Kidney (tissue), 14 donors: ENCODE results near the gene TMEM245. TPM values are rescaled to one million over a fixed set of nuclear protein-coding genes. Genes with fewer than 3 reads are reported as not detected.

Source experiments
- DNase-seq, 5 donors: peaks; one replicate each; pipeline ENCODE4 v3.0.0-alpha.2; 2013 to 2020
- FAIRE-seq: peaks from 2 replicates; lab custom pipeline; 2012; peaks lifted over from hg19 to GRCh38; lab: Jason Lieb, UNC
- H3K27ac ChIP-seq, 2 donors: one replicate each; pipeline ENCODE4 v1.7.0; 2013; ENCODE audit warnings: low read depth in 2 of 2, low read length in 2 of 2, inconsistent platforms in 1 of 2
- H3K27me3 ChIP-seq: one replicate; pipeline ENCODE4 v1.7.1; 2013; ENCODE audit warnings: low read length, inconsistent platforms; ENCODE audit not compliant: control insufficient read depth, insufficient read depth
- H3K36me3 ChIP-seq, 3 donors: one replicate each; pipeline versions ENCODE4 v1.7.0 to v1.7.1; 2013; ENCODE audit warnings: low read length in 3 of 3, control low read depth in 1 of 3, inconsistent platforms in 1 of 3; ENCODE audit not compliant: insufficient read depth in 3 of 3, control insufficient read depth in 2 of 3
- H3K4me1 ChIP-seq, 3 donors: one replicate each; pipeline versions ENCODE4 v1.7.0 to v1.7.1; 2013; ENCODE audit warnings: low read length in 3 of 3, inconsistent platforms in 1 of 3, low read depth in 1 of 3; ENCODE audit not compliant: control insufficient read depth in 2 of 3, insufficient read depth in 2 of 3
- H3K4me3 ChIP-seq, 3 donors: one replicate each; pipeline versions ENCODE4 v1.7.0 to v1.8.1; 2013; ENCODE audit warnings: low read length in 3 of 3, control low read depth in 1 of 3, inconsistent platforms in 1 of 3
- H3K9ac ChIP-seq, 3 donors: one replicate each; pipeline versions ENCODE4 v1.7.0 to v1.7.1; 2013; ENCODE audit warnings: low read length in 3 of 3, control low read depth in 1 of 3, inconsistent platforms in 1 of 3
- H3K9me3 ChIP-seq, 3 donors: one replicate each; pipeline versions ENCODE4 v1.7.0 to v1.7.1; 2013; ENCODE audit warnings: low read length in 3 of 3, control low read depth in 1 of 3, inconsistent platforms in 1 of 3; ENCODE audit not compliant: control insufficient read depth in 2 of 3, insufficient read depth in 1 of 3
- intact Hi-C: fragments of 100-400 bp; cut with DNase I; formaldehyde crosslinking; loops from one replicate; pipeline ENCODE4 v1.11.1; 2022
- polyA plus RNA-seq: library from polyadenylated mRNA; stranded (reverse); fragments of 350-450 nt; fragmentation: Illumina TruSeq; extraction: RNeasy Lipid Tissue Mini Kit (QIAGEN cat#74804); gene quantifications from one replicate; pipeline ENCODE4 v1.2.3, GENCODE V29; 2014; ENCODE audit warnings: low read depth, low replicate concordance; ENCODE audit not compliant: insufficient read depth
- total RNA-seq: library from RNA; stranded (reverse); fragmentation: NEBNext Ultra II Directional; extraction: Animal tissue kit (Norgen Biotek cat#: 25700); gene quantifications from one replicate; pipeline ENCODE4 v1.2.1, GENCODE V29; 2021
- TF ChIP-seq, protein P1 (sequence below): IDR thresholded peaks from 3 replicates; pipeline ENCODE4 v1.5.1; 2012; ENCODE audit warnings: mild to moderate bottlenecking, moderate library complexity, borderline replicate concordance; ENCODE audit not compliant: insufficient read depth; ENCODE audit errors: extremely low read depth
- donor health status: control.
- donor health status: control.
- donor health status: control.
- donor health status: control.
- donor health status: control.
- donor health status: DM: yes; HTN: yes; CAD: no.
- donor health status: Normal renal cell carcinoma (clear cell type).

TMEM245 gene
- total and polyA plus RNA-seq, 2 donors from 2014 or later, result 23.5 to 69.5 TPM

GRCh38 chr9:109158651-109159050, 38.9 kb upstream of the TMEM245 start:
- intact Hi-C loops, result no loop called here
- FAIRE-seq, result no peak
- H3K27me3 ChIP-seq, result no peaks in the 10 kb centered on the region
- no peak overlapping the region for H3K27ac ChIP-seq
- no peaks in the 10 kb centered on the region for H3K36me3 ChIP-seq
- DNase-seq, result no peak
- TF ChIP-seq, protein P1, sequence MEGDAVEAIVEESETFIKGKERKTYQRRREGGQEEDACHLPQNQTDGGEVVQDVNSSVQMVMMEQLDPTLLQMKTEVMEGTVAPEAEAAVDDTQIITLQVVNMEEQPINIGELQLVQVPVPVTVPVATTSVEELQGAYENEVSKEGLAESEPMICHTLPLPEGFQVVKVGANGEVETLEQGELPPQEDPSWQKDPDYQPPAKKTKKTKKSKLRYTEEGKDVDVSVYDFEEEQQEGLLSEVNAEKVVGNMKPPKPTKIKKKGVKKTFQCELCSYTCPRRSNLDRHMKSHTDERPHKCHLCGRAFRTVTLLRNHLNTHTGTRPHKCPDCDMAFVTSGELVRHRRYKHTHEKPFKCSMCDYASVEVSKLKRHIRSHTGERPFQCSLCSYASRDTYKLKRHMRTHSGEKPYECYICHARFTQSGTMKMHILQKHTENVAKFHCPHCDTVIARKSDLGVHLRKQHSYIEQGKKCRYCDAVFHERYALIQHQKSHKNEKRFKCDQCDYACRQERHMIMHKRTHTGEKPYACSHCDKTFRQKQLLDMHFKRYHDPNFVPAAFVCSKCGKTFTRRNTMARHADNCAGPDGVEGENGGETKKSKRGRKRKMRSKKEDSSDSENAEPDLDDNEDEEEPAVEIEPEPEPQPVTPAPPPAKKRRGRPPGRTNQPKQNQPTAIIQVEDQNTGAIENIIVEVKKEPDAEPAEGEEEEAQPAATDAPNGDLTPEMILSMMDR, result no peak
- H3K4me1 ChIP-seq, result no peaks in the 10 kb centered on the region
- no peak overlapping the region for H3K4me3 ChIP-seq
- no peaks in the 10 kb centered on the region for H3K9me3 ChIP-seq
- no peak overlapping the region for H3K9ac ChIP-seq

GRCh38 chr9:109156708-109157107, 37.0 kb upstream of the TMEM245 start:
- DNase-seq (no peak), FAIRE-seq (no peak)
- H3K4me1 ChIP-seq, result no peaks in the 10 kb centered on the region
- intact Hi-C loops, result no loop called here
- no peak overlapping the region for H3K27ac ChIP-seq
- TF ChIP-seq, protein P1, result no peak
- H3K36me3 ChIP-seq, result no peaks in the 10 kb centered on the region
- no peak overlapping the region for H3K9ac ChIP-seq
- peaks cover 0 to 6% (median 0%) of the 10 kb centered on the region in 3 donors for H3K9me3 ChIP-seq
- H3K4me3 ChIP-seq, result no peak overlapping the region
- H3K27me3 ChIP-seq, result no peaks in the 10 kb centered on the region

GRCh38 chr9:109150925-109151545, 31.3 kb upstream of the TMEM245 start:
- FAIRE-seq, result no peak
- H3K27ac ChIP-seq, result no peak overlapping the region
- peaks cover 0 to 6% (median 0%) of the 10 kb centered on the region in 3 donors for H3K9me3 ChIP-seq
- no peaks in the 10 kb centered on the region for H3K36me3 ChIP-seq
- TF ChIP-seq, protein P1, result no peak
- no peaks in the 10 kb centered on the region for H3K27me3 ChIP-seq
- no peak overlapping the region for H3K4me3 ChIP-seq
- H3K9ac ChIP-seq, result no peak overlapping the region
- intact Hi-C loops, result no loop called here
- no peak for DNase-seq
- no peaks in the 10 kb centered on the region for H3K4me1 ChIP-seq
